Left lung (tissue), 10 donors: ENCODE data around the gene ZNF420. TPM values are rescaled to one million over a fixed set of nuclear protein-coding genes. Genes with fewer than 3 reads are reported as not detected.

Experiments
- ATAC-seq: fragments of 200-7000 bp; cut with Tn5 transposase; one replicate; pipeline ENCODE4 v1.9.1; 2020; ENCODE audit warnings: moderate library complexity
- DNase-seq, 4 donors: peaks; one replicate each; pipeline ENCODE4 v3.0.0-alpha.2; 2013 to 2020
- H3K27ac ChIP-seq, 2 donors: fragments of 200-600 bp; sonication (generic) in 1 of 2; one replicate each; pipeline versions ENCODE4 v1.5.0 to v1.8.0; 2020 to 2021
- H3K27me3 ChIP-seq, 2 donors: fragments of 200-600 bp; sonication (generic) in 1 of 2; one replicate each; pipeline versions ENCODE4 v1.5.0 to v1.8.0; 2020 to 2021
- H3K36me3 ChIP-seq, 2 donors: fragments of 200-600 bp; sonication (generic) in 1 of 2; one replicate each; pipeline versions ENCODE4 v1.5.0 to v1.8.0; 2020 to 2021
- H3K4me1 ChIP-seq, 2 donors: fragments of 200-600 bp; one replicate each; pipeline ENCODE4 v1.8.0; 2021
- H3K4me3 ChIP-seq, 2 donors: fragments of 200-600 bp; sonication (generic) in 1 of 2; one replicate each; pipeline versions ENCODE4 v1.5.0 to v1.8.0; 2020 to 2021; ENCODE audit warnings: mild to moderate bottlenecking in 1 of 2
- H3K9me3 ChIP-seq, 2 donors: fragments of 200-600 bp; sonication (generic) in 1 of 2; one replicate each; pipeline versions ENCODE4 v1.5.0 to v1.8.0; 2020 to 2021
- intact Hi-C, 2 donors: fragments of 100-400 bp; cut with DNase I; formaldehyde crosslinking; loops; one replicate each; pipeline versions ENCODE4 v1.11.2 to v1.14.2; 2022
- polyA plus RNA-seq, 6 donors: library from polyadenylated mRNA; unstranded; fragments of 120-200 nt; gene quantifications; one replicate each; pipeline ENCODE4 v1.2.1, GENCODE V29; 2013; ENCODE audit not compliant: insufficient read length in 6 of 6
- total RNA-seq, 2 donors: library from RNA; stranded (reverse); fragmentation: NEBNext Ultra II Directional; extraction: Animal tissue kit (Norgen Biotek cat#: 25700); gene quantifications; one replicate each; pipeline ENCODE4 v1.2.1, GENCODE V29; 2021
- TF ChIP-seq, protein P1 (sequence below), 2 donors: fragments of 200-600 bp; sonication (generic) in 1 of 2; IDR thresholded peaks; one replicate each; pipeline versions ENCODE4 v1.5.0 to v1.8.0; 2021; ENCODE audit warnings: antibody characterized with exemption in 2 of 2
- donor health status: DM: no; HTN: yes; CAD: no.
- donor health status: DM: no; HTN: no; CAD: no.

The ZNF420 gene
- total and polyA plus RNA-seq, 8 donors, result 5.9 to 22.9 (median 21.8) TPM

DNA sequence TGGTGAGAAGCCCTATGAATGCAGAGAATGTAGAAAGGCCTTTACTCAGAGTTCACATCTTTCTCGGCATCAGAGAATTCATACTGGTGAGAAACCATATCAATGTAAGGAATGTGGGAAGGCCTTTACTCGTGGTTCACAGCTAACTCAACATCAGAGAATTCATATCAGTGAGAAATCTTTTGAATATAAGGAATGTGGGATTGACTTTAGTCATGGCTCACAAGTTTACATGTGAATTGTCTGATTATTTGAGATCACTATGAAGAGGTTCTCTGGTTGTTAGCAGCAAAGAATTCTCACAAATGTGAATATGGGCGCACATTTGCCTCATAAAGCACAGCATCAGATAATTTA lies 50.6 kb downstream of the ZNF420 start:
- no peak for ATAC-seq
- intact Hi-C loops, result no loop called here
- H3K36me3 ChIP-seq, result peaks cover 8 to 77% of the 10 kb centered on the region in 2 donors

DNA sequence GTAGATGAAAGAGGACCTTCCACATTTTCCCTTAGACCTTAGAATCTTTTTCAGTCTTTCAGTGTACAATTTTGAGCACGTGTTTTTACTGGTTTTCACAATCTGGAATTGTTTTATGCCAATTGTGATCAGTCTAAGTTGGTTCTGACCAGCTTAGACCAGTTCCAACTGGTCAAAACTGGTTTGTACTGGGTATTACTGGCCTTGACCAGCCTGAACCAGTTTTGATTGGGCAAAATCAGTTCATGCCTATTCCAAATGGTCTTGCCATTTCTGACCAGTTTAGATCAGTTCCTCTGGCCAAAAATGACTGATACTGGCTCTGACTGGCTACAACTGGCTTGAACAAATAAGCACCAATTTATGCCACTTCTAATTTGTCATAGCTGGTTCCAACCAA lies 57.9 kb downstream of the ZNF420 start:
- no peak for ATAC-seq
- Histone ChIP-seq H3K4me1 (no peaks in the 10 kb centered on the region), H3K27ac (no peak overlapping the region), H3K36me3 (peaks cover 0 to 5% of the 10 kb centered on the region in 2 donors), H3K4me3 (no peak overlapping the region), H3K9me3 (peaks cover 3 to 100% of the 10 kb centered on the region in 2 donors), H3K27me3 (no peaks in the 10 kb centered on the region)
- intact Hi-C loops, result no loop called here
- TF ChIP-seq, protein P1, sequence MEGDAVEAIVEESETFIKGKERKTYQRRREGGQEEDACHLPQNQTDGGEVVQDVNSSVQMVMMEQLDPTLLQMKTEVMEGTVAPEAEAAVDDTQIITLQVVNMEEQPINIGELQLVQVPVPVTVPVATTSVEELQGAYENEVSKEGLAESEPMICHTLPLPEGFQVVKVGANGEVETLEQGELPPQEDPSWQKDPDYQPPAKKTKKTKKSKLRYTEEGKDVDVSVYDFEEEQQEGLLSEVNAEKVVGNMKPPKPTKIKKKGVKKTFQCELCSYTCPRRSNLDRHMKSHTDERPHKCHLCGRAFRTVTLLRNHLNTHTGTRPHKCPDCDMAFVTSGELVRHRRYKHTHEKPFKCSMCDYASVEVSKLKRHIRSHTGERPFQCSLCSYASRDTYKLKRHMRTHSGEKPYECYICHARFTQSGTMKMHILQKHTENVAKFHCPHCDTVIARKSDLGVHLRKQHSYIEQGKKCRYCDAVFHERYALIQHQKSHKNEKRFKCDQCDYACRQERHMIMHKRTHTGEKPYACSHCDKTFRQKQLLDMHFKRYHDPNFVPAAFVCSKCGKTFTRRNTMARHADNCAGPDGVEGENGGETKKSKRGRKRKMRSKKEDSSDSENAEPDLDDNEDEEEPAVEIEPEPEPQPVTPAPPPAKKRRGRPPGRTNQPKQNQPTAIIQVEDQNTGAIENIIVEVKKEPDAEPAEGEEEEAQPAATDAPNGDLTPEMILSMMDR (IDR thresholded peaks at IDR 0.05), result no peak
- DNase-seq, result no peak

More for the DNA sequence above, 50.6 kb downstream of the ZNF420 start:
- H3K4me3 ChIP-seq, result no peak overlapping the region
- no peaks in the 10 kb centered on the region for H3K4me1 ChIP-seq
- H3K27ac ChIP-seq, result no peak overlapping the region
- no peak for DNase-seq
- H3K9me3 ChIP-seq, result peaks cover 43 to 100% of the 10 kb centered on the region in 2 donors
- TF ChIP-seq, protein P1 (IDR thresholded peaks at IDR 0.05), result no peak
- H3K27me3 ChIP-seq, result no peaks in the 10 kb centered on the region

DNA sequence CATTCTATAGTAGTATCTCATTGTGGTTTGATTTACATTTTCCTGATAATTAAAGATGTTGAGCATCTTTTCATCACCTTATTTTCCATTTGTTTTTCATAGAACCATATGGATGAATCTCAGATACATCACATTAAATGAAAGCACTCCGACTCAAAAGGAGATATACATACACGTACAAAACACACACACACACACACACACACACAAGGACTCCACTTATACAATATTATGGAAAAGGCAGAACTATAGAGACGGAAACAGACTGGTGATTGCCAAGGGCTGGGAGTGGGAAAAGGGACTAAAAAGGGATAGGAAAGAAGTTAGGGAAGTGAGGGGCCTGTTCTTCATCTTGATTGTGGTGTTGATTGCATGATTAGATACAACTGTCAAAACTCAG lies 70.0 kb downstream of the ZNF420 start:
- H3K4me3 ChIP-seq, result no peak overlapping the region
- H3K27ac ChIP-seq, result no peak overlapping the region
- DNase-seq (no peak), ATAC-seq (no peak)
- H3K27me3 ChIP-seq, result no peaks in the 10 kb centered on the region
- H3K9me3 ChIP-seq, result peaks cover 6 to 94% of the 10 kb centered on the region in 2 donors
- intact Hi-C loops, result no loop called here
- no peaks in the 10 kb centered on the region for H3K4me1 ChIP-seq
- TF ChIP-seq, protein P1 (IDR thresholded peaks at IDR 0.05), result no peak
- peaks cover 0 to 69% of the 10 kb centered on the region in 2 donors for H3K36me3 ChIP-seq

DNA sequence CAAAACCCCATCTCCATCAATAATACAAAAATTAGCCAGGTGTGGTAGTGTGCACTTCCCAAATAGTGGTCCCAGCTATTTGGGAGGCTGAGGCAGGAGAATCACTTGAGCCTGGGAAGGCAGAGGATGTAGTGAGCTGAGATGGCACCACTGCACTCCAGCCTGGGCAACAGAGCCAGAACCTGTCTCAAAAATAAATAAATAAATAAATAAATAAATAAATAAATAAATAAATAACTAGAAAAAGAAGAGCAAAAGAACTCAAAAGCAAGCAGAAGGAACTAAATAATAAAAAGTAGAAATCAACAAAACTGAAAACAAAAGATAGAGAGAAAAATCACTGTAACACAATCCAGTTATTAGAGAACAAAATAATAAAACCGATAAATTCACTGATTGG lies 81.9 kb downstream of the ZNF420 start:
- TF ChIP-seq, protein P1 (IDR thresholded peaks at IDR 0.05), result no peak
- no peak for ATAC-seq
- no peak overlapping the region for H3K27ac ChIP-seq
- peaks cover 0 to 100% of the 10 kb centered on the region in 2 donors for H3K9me3 ChIP-seq
- no peak overlapping the region for H3K4me3 ChIP-seq
- intact Hi-C loops, result no loop called here
- no peaks in the 10 kb centered on the region for H3K4me1 ChIP-seq
- H3K27me3 ChIP-seq, result no peaks in the 10 kb centered on the region
- H3K36me3 ChIP-seq, result peaks cover 2 to 100% of the 10 kb centered on the region in 2 donors
- DNase-seq, result no peak

DNA sequence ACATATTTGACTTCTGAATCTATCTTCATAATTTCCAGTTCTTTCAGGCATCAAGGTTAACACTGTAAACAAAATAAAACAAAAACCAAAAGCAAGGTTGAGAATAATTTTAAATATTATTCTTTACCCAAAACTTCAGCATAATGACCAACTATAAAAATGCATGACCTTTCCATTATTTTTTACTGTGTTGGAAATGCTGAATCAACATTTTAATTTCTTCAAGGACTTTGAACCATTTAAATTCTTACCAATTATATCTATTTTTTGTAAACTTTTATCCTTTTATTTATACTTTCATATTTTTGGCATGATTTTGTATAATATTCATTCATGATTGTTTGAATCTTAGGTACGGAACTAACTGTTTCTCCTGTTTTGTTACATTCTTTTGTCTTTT lies 87.4 kb downstream of the ZNF420 start:
- ATAC-seq, result no peak
- Histone ChIP-seq H3K4me3 (no peak overlapping the region), H3K27ac (no peak overlapping the region), H3K27me3 (no peaks in the 10 kb centered on the region), H3K4me1 (no peaks in the 10 kb centered on the region), H3K36me3 (peaks cover 2 to 93% of the 10 kb centered on the region in 2 donors), H3K9me3 (peaks cover 0 to 98% of the 10 kb centered on the region in 2 donors)
- intact Hi-C loops, result no loop called here
- TF ChIP-seq, protein P1 (IDR thresholded peaks at IDR 0.05), result no peak
- DNase-seq, result no peak
